Measurements from ENCODE around the gene KPNB1.

GRCh38 chr17:47663912-47664623, 14.3 kb downstream of the KPNB1 start:
- TF ChIP-seq EP300 (IDR thresholded peaks at IDR 0.05) (no peak), CTCF (IDR thresholded peaks at IDR 0.05) (peak; percentile 58 to 74 (median 63)), POLR2A (IDR thresholded peaks at IDR 0.05; ENCODE audit: low read depth) (no peak), POLR2AphosphoS5 (IDR thresholded peaks at IDR 0.05) (peak in 1 of 2 donors; percentile 15)
